ENCODE results near the gene PROSER3.

GRCh38 chr19:35755131-35755549, 2.8 kb upstream of the PROSER3 start:
- TF ChIP-seq CTCF (IDR thresholded peaks at IDR 0.05) (no peak), POLR2A (IDR thresholded peaks at IDR 0.05) (no peak)
